SK-N-SH (cell line): ENCODE data around the gene CORT. TPM values are rescaled to one million over a fixed set of nuclear protein-coding genes. Genes with fewer than 3 reads are reported as not detected.
"Not testable (repeated sequence)": the region's sequence is repeated elsewhere in the genome, so short reads cannot be mapped to it uniquely, and the experiment has no call there.

Experiments used
- CTCF ChIA-PET: fragments of 300-600, 350-600 bp; formaldehyde crosslinking; extraction: SDS; loops from one replicate; lab custom pipeline; 2021; lab: Yijun Ruan, JAX
- POLR2A ChIA-PET: fragments of 350-600 bp; sonication (Branson Sonifier 250); formaldehyde crosslinking; extraction: SDS; loops from one replicate; lab custom pipeline; 2020; ENCODE audit warnings: antibody characterized with exemption, inconsistent platforms; lab: Yijun Ruan, JAX
- DNase-seq: peaks from one replicate; pipeline ENCODE4 v3.0.0; 2012
- H2AFZ ChIP-seq: fragments of 200-600 bp; sonication (generic); 2 replicates; pipeline ENCODE4 v1.8.1; 2016; ENCODE audit warnings: antibody characterized with exemption, mild to moderate bottlenecking, low read depth
- H3F3A ChIP-seq: fragments of 200-600 bp; sonication (generic); replicated peaks from 2 replicates; pipeline ENCODE3; 2016; ENCODE audit warnings: antibody characterized with exemption, mild to moderate bottlenecking; ENCODE audit not compliant: insufficient read depth
- H3K27ac ChIP-seq, 2 experiments: fragments of 200-500 bp in 1 of 2; fragments of 200-600 bp in 1 of 2; sonication (Bioruptor generic) in 1 of 2; sonication (generic), shearing (Covaris generic) in 1 of 2; 2 replicates each; pipeline versions ENCODE4 v1.5.1 to v1.6.1; 2014 to 2016; ENCODE audit warnings: low read depth in 2 of 2, inconsistent platforms in 1 of 2, low read length in 1 of 2, mild to moderate bottlenecking in 1 of 2, mixed read lengths in 1 of 2
- H3K27me3 ChIP-seq: fragments of 200-600 bp; sonication (generic), shearing (Covaris generic); 2 replicates; pipeline ENCODE4 v1.6.1; 2016; ENCODE audit warnings: mixed run types; ENCODE audit not compliant: insufficient read depth
- H3K36me3 ChIP-seq, 2 experiments: fragments of 200-500 bp in 1 of 2; fragments of 200-600 bp in 1 of 2; sonication (Bioruptor generic) in 1 of 2; sonication (generic) in 1 of 2; replicated peaks in 1 of 2; 2 replicates each; pipeline versions ENCODE3 to v1.5.1; 2014 to 2016; ENCODE audit warnings: low read length in 1 of 2, mild to moderate bottlenecking in 1 of 2; ENCODE audit not compliant: insufficient read depth in 2 of 2, control insufficient read depth in 1 of 2
- H3K4me1 ChIP-seq, 2 experiments: fragments of 200-500 bp in 1 of 2; fragments of 200-600 bp in 1 of 2; sonication (Bioruptor generic) in 1 of 2; sonication (generic), shearing (Covaris generic) in 1 of 2; 2 replicates each; pipeline versions ENCODE4 v1.5.1 to v1.6.1; 2014 to 2016; ENCODE audit warnings: low read depth in 1 of 2, low read length in 1 of 2, mixed run types in 1 of 2; ENCODE audit not compliant: insufficient read depth in 2 of 2, control insufficient read depth in 1 of 2
- H3K4me2 ChIP-seq: fragments of 200-600 bp; sonication (generic), shearing (Covaris generic); 2 replicates; pipeline ENCODE4 v1.6.1; 2017; ENCODE audit warnings: mixed run types
- H3K4me3 ChIP-seq, 2 experiments: fragments of 200-500 bp in 1 of 2; fragments of 200-600 bp in 1 of 2; sonication (Bioruptor generic) in 1 of 2; sonication (generic), shearing (Covaris generic) in 1 of 2; 2 replicates each; pipeline versions ENCODE4 v1.5.1 to v1.8.1; 2014 to 2016; ENCODE audit warnings: low read depth in 2 of 2, inconsistent platforms in 1 of 2, low read length in 1 of 2, mild to moderate bottlenecking in 1 of 2, mixed read lengths in 1 of 2, moderate library complexity in 1 of 2
- H3K79me2 ChIP-seq: fragments of 200-600 bp; sonication (generic); 2 replicates; pipeline ENCODE4 v1.8.1; 2017; ENCODE audit warnings: mild to moderate bottlenecking; ENCODE audit not compliant: insufficient read depth
- H3K9ac ChIP-seq: fragments of 200-600 bp; sonication (generic); 2 replicates; pipeline ENCODE4 v1.6.1; 2017; ENCODE audit warnings: mixed run types
- H3K9me2 ChIP-seq: fragments of 200-600 bp; sonication (generic); 2 replicates; pipeline ENCODE4 v1.6.1; 2017; ENCODE audit warnings: mixed run types
- H3K9me3 ChIP-seq: fragments of 200-600 bp; sonication (generic); 2 replicates; pipeline ENCODE4 v1.6.1; 2017; ENCODE audit warnings: mixed run types, mild to moderate bottlenecking, moderate library complexity
- H4K20me1 ChIP-seq: fragments of 200-600 bp; sonication (generic); 2 replicates; pipeline ENCODE4 v1.6.1; 2017; ENCODE audit warnings: mild to moderate bottlenecking, mixed run types; ENCODE audit not compliant: insufficient read depth
- CTCF ChIP-seq: fragments of 200-600 bp; sonication (generic); IDR thresholded peaks from 2 replicates; pipeline ENCODE4 v1.6.1; 2017; ENCODE audit warnings: antibody characterized with exemption, mild to moderate bottlenecking, moderate library complexity
- EZH2phosphoT487 ChIP-seq: fragments of 200-600 bp; sonication (generic); IDR thresholded peaks from 2 replicates; pipeline ENCODE4 v1.6.1; 2017; ENCODE audit warnings: low read depth, mixed run types, mild to moderate bottlenecking, antibody characterized with exemption, moderate library complexity, borderline replicate concordance
- FOSL2 ChIP-seq: IDR thresholded peaks from 2 replicates; pipeline ENCODE4 v1.4.0; 2012; ENCODE audit warnings: low read depth, mild to moderate bottlenecking, moderate library complexity, borderline replicate concordance
- FOXJ3 ChIP-seq: sonication (generic); formaldehyde crosslinking; IDR thresholded peaks from 2 replicates; pipeline ENCODE4 v1.5.1; 2020; ENCODE audit warnings: mild to moderate bottlenecking, missing genetic modification reagents
- GABPA ChIP-seq: IDR thresholded peaks from 2 replicates; pipeline ENCODE4 v1.4.0; 2012; ENCODE audit warnings: low read depth, mild to moderate bottlenecking
- GATA2 ChIP-seq: sonication (generic); formaldehyde crosslinking; IDR thresholded peaks from 2 replicates; pipeline ENCODE4 v1.5.0; 2020; ENCODE audit warnings: mild to moderate bottlenecking, missing genetic modification reagents
- MXI1 ChIP-seq: IDR thresholded peaks from 2 replicates; pipeline ENCODE4 v1.6.1; 2012; ENCODE audit warnings: mild to moderate bottlenecking, low read depth, low read length, improper control_type of control experiment
- NRF1 ChIP-seq: IDR thresholded peaks from 2 replicates; pipeline ENCODE4 v1.6.1; 2012; ENCODE audit warnings: low read depth, mild to moderate bottlenecking, low read length
- PBX3 ChIP-seq: IDR thresholded peaks from 2 replicates; pipeline ENCODE4; 2012
- POLR2AphosphoS5 ChIP-seq: IDR thresholded peaks from 2 replicates; pipeline ENCODE4 v1.6.1; 2012; ENCODE audit warnings: low read depth, low read length
- RXRA ChIP-seq: IDR thresholded peaks from 2 replicates; pipeline ENCODE4 v1.4.0; 2012; ENCODE audit warnings: low read depth, mild to moderate bottlenecking, borderline replicate concordance
- SIN3A ChIP-seq: IDR thresholded peaks from 2 replicates; pipeline ENCODE4 v1.6.1; 2012; ENCODE audit warnings: low read depth, mild to moderate bottlenecking, low read length, moderate library complexity, borderline replicate concordance
- SMC3 ChIP-seq: IDR thresholded peaks from 2 replicates; pipeline ENCODE4 v1.6.1; 2012; ENCODE audit warnings: low read depth, low read length, improper control_type of control experiment
- TAF1 ChIP-seq: IDR thresholded peaks from 2 replicates; pipeline ENCODE4 v1.6.1; 2012; ENCODE audit warnings: low read depth, mild to moderate bottlenecking, low read length, moderate library complexity, borderline replicate concordance
- USF2 ChIP-seq: fragments of 150-350 bp; IDR thresholded peaks from 2 replicates; pipeline ENCODE4 v1.6.1; 2017; ENCODE audit warnings: antibody characterized with exemption, low read length, low read depth, borderline replicate concordance
- WGBS: methylation state at CpG from one replicate; pipeline ENCODE4 v1.1.6; 2017; ENCODE audit warnings: low lambda C conversion rate; 5-methylcytosine and 5-hydroxymethylcytosine counted together
- polyA plus RNA-seq, 3 experiments: library from polyadenylated mRNA; depleted of rRNA; stranded (reverse); fragments of >200 nt; gene quantifications; 2 replicates each; pipeline ENCODE4 v1.2.3, GENCODE V29; 2012

Gene CORT
- polyA plus RNA-seq, 1 of the 3 experiments (the other 2 are of a cell fraction) = 0.26 TPM

- POLR2A ChIA-PET = no interaction called here
- Histone ChIP-seq H3K4me3 (no peak overlapping the region), H3K9me3 (no peaks in the 10 kb centered on the region), H3K27ac (peak overlapping the region in 1 of 2 experiments; percentile 39; a peak in 1 of 4 replicates), H3F3A (peaks cover under 1% of the 10 kb centered on the region), H2AFZ (no peak overlapping the region), H3K4me1 (peaks cover under 1 to 11% of the 10 kb centered on the region in 2 experiments), H3K9me2 (no peaks in the 10 kb centered on the region), H3K27me3 (no peaks in the 10 kb centered on the region), H4K20me1 (no peaks in the 10 kb centered on the region), H3K9ac (no peak overlapping the region), H3K79me2 (no peaks in the 10 kb centered on the region), H3K36me3 (peaks cover 4 to 5% of the 10 kb centered on the region in 2 experiments), H3K4me2 (no peak overlapping the region)
- CTCF ChIA-PET = interaction anchor here (0.9 to 2.4 kb wide), 3 partner anchors 26 to 38 kb away, joined by 3 to 10 read pairs (median 3); partner anchors contain the start of gene CENPS
- TF ChIP-seq NRF1 (no peak), MXI1 (no peak), EZH2phosphoT487 (no peak), GATA2 (CRISPR knock-in tag) (no peak), FOXJ3 (CRISPR knock-in tag) (no peak), TAF1 (no peak), SIN3A (no peak), RXRA (no peak), SMC3 (no peak), USF2 (no peak), CTCF (no peak), FOSL2 (no peak), POLR2AphosphoS5 (no peak), PBX3 (no peak), GABPA (no peak)
- no peak for DNase-seq
- WGBS = 73% methylated on average over 7 of the region's 7 CpGs
Measured at GRCh38 chr1:10456661-10457060, 6.8 kb downstream of the CORT start.

- CTCF ChIA-PET = interaction anchor here (1.3 to 2.4 kb wide), 2 partner anchors 27 to 37 kb away, joined by 3 to 10 read pairs; partner anchors contain the start of gene CENPS
- H3K4me3 ChIP-seq, H4K20me1 ChIP-seq, H3K27me3 ChIP-seq, DNase-seq, H3K9ac ChIP-seq, H2AFZ ChIP-seq, H3K79me2 ChIP-seq, H3K9me2 ChIP-seq, H3K9me3 ChIP-seq, POLR2A ChIA-PET, H3K4me2 ChIP-seq, H3K36me3 ChIP-seq, H3K4me1 ChIP-seq, H3F3A ChIP-seq, H3K27ac ChIP-seq: not testable (repeated sequence)
- WGBS = 95% methylated on average over 7 of the region's 7 CpGs
Measured at GRCh38 chr1:10457462-10457861, 7.6 kb downstream of the CORT start.
